Femur (tissue), 1 donor: Measurements from ENCODE around the gene HAPLN1.

Experiments used
- DNase-seq: peaks from one replicate; pipeline ENCODE4 v3.0.0-alpha.2; 2017

The HAPLN1 gene

GRCh38 chr5:83633285-83633684, 87.4 kb downstream of the HAPLN1 start:
- no peak for DNase-seq

DNA sequence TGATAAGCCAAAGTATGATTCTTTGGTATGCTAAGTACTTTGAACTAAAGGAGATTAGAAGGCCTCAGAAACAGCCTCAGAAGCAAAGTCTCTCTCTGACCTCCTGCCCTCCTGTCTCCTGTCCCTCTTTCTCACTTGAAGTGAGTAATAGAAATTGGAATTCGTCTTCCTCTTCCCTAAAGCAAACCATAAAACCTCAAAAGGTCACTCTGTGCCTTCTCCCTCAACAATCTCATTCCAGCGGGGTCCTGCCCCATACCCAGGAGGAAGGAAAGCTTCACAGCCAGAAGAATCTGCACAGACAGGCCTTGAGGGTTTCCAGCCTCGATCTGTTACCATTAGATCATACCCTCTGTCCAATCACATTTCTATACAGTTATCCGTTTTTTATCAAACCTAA, 87.8 kb downstream of the HAPLN1 start:
- no peak for DNase-seq

- no peak for DNase-seq
Measured at GRCh38 chr5:83628360-83628759, 92.3 kb downstream of the HAPLN1 start.

DNA sequence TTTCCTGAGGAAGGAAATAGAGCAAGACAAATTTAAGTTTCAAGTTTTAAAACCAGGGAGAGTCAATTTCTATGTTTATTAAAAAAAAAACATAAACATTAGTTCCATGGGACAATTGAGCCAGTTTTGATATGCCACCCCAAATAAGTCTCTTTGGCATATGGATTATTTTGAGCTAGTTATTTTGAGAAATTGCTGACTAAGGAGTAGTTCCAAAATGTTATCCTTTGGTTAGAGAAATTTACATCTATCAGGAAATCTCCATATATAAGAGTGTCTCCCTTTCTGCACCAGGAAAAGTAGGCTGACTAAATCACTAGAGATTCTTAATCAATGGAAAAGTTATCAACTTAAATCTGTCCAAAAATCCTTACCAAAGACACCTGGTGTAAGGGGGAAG, 105.8 kb downstream of the HAPLN1 start:
- DNase-seq, result no peak

DNA sequence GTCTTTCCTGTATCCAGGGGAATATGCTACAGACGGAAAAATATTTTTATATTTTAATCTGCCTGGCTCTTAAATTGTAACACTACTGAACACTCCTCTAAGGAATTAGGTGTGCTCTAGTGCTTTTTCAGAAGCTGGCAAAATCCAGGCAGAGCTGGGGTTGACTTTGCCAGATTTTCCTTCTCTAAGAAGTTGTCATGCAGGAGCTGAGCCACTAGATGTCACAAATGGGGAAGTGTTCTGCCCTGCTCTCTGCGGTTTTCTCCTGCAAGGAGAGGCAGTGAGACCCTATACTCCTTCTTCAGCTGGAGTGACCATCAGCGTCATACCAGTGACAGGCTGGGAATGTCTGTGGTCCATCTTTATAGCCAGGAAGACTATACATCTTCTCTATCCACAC, 112.5 kb downstream of the HAPLN1 start:
- peak; percentile 52 for DNase-seq

DNA sequence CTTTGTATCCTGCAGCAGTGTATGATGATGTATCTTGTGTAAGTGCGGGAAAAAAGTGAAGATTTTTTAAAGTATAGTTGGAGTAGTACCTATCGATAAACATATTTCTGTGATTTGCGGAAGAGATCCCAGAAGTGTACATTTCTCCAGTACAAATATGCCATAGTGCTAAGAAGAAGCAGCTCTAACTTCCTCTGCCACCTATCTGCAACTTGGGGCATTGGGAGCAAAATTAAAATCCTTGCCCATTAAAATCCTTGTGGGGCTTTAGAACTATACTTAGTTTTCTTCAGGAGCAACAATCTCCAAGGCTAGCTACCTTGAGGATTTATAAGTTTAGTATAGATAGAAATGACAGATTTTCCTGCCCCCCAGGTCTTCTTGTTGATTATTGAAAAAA, 125.4 kb downstream of the HAPLN1 start:
- DNase-seq, result no peak

DNA sequence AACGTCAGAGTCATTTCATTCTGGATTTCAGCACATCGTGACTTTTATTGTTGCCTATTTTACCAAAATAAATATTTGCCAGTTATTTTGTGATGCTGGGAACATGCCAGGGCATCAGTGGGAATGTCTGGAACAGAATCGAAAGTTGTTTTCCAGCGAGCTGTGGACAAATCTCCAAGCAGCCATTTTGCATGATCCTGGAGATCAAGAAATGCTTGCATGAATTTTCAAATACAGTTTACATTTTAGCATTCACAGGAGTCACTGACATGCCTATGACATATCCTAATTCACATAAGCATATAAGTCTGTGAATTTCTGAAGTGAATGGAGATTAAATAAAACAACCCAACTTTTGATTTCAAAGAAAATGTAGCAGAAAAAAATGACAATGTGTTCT, 129.7 kb downstream of the HAPLN1 start:
- DNase-seq, result no peak

DNA sequence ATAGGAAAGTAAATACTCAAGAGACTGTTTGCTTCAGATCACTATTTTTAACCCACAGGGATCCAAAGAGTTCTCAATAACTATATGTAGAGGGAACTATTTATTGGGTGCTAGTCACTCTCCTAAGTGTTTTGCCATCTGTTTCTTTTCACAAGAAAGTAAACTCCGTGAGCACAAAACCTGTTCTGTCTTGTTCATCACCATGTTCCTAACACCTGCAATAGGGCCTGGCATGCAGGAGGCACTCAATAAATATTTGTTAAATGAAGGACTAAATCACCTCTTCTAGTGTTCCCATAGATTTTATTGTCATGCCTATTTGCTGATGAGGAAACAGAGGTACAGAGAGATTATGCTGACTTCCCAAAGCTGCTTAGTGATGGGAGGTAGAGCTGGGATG, 130.9 kb downstream of the HAPLN1 start:
- DNase-seq, result no peak
